GM21723 (cell line): Measurements from ENCODE around the gene PGR.

Experiments used
- ATAC-seq: cut with Tn5 transposase; IDR thresholded peaks from one replicate; pipeline ENCODE4 v1.9.1; 2021; ENCODE audit warnings: mild to moderate bottlenecking, moderate library complexity; ENCODE audit not compliant: unreplicated experiment

Gene PGR

DNA sequence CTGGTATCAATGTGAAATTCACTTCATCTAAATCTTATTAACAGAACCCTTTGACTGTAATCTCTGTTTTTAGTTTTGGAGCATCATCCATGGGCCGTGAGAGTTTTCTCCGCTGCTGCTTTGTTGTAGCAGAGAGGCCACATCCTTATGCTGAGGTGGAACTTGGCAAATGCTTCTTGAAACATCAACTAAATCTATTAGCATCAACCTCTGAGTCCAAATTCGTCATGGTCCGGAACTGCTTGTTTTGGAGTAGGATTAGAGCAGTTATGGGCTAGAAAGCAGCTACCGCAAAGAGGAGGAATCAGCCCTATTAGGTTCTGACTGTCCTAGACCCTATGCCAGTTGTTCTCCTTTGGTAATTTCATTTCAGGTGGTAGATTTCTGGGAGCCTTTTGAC is 117.7 kb downstream of the PGR start:
- ATAC-seq: no peak

DNA sequence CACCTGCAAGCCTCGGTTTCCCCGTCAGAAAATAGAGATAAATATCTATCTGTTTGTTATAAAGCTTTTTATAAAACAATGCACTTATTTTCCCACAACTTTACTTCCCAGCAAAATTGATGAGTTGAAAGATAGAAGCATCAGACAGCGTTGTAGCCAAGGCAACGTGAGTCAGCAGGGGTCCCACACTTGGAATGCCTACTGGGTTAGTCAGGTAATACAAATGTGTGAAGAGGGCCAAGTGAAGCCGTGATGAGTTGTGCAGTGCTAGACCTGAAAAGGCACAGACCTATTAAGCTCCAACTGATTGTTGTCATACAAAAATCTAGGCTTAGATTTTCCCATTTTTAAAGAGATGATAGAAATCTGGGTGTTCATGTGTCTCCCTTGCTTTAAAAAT is 118.7 kb downstream of the PGR start:
- ATAC-seq: no peak

DNA sequence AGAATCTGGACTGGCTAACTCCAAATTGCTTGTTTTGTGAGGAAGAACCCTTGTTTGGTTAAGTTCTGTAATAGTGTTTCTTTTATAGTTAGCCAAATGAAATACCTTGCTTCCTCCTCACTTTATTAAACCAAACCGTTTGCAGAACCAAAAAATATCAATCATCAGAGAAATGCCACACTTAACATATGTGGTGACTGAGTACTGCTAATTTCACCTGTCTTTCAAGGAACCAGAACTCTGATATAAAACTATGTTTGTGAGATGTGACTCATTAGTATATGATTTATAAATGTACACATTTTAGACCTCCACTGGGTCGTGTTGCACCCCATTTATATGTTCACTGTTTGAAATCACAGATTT is 119.9 kb downstream of the PGR start:
- no peak for ATAC-seq

GRCh38 chr11:101008961-101009689 is 120.5 kb downstream of the PGR start:
- no peak for ATAC-seq

- ATAC-seq: no peak
Observed at GRCh38 chr11:101003468-101003867, 126.1 kb downstream of the PGR start.

- ATAC-seq: no peak
Observed at GRCh38 chr11:100999756-101000155, 129.9 kb downstream of the PGR start.

GRCh38 chr11:100994966-100995365 is 134.6 kb downstream of the PGR start:
- ATAC-seq: no peak

GRCh38 chr11:100991541-100991940 is 138.1 kb downstream of the PGR start:
- ATAC-seq: no peak

GRCh38 chr11:100990931-100991330 is 138.7 kb downstream of the PGR start:
- no peak for ATAC-seq

DNA sequence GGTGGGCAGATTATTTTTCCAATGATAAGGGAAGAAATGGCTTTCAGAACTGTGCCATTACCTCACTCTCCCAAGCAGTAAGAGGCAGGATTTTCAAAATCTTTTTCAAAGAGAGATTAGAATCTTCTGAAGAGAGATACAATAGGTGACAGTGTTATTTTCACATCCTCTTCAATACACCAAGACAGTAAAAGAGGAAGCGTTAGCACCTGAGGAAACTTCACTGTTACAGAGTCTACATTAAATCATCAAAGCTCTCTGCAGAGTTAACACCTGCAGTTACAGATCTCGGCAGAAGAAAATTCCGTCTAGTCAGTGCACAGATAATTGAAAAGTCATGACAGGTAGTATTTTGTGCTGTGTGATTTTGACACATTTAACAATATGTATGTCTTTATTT is 144.9 kb downstream of the PGR start:
- no peak for ATAC-seq

GRCh38 chr11:100981196-100981824 is 148.3 kb downstream of the PGR start:
- no peak for ATAC-seq

- ATAC-seq: no peak
Observed at GRCh38 chr11:100980156-100980555, 149.5 kb downstream of the PGR start.
